CD14-positive monocyte (primary cell): Measurements from ENCODE around the gene TSPAN18. TPM values are rescaled to one million over a fixed set of nuclear protein-coding genes. Genes with fewer than 3 reads are reported as not detected.

Source experiments
- DNase-seq, 3 donors: peaks; one replicate each; pipeline ENCODE4 v3.0.0-alpha.2; 2011 to 2022
- H2AFZ ChIP-seq: 2 replicates; pipeline ENCODE4 v1.6.0; 2012; ENCODE audit warnings: mild to moderate bottlenecking, low read depth, low read length, inconsistent platforms; ENCODE audit not compliant: insufficient read depth, poor library complexity, severe bottlenecking
- H3K27ac ChIP-seq, 2 donors: 1 replicate in 1 of 2; 2 replicates in 1 of 2; pipeline ENCODE4 v1.5.1; 2012 to 2013; ENCODE audit warnings: low read length in 2 of 2, control low read depth in 1 of 2, inconsistent platforms in 1 of 2, low read depth in 1 of 2, mild to moderate bottlenecking in 1 of 2
- H3K27me3 ChIP-seq, 2 donors: one replicate each; pipeline versions ENCODE4 v1.6.0 to v1.6.1; 2011 to 2013; ENCODE audit warnings: low read length in 2 of 2; ENCODE audit not compliant: control insufficient read depth in 2 of 2, insufficient read depth in 2 of 2
- H3K36me3 ChIP-seq, 2 donors: replicated peaks in 1 of 2; 1 replicate in 1 of 2; 2 replicates in 1 of 2; pipeline versions ENCODE4 v1.5.1 to v1.6.1; 2012 to 2013; ENCODE audit warnings: low read length in 2 of 2, control low read depth in 1 of 2, inconsistent platforms in 1 of 2, mild to moderate bottlenecking in 1 of 2; ENCODE audit not compliant: insufficient read depth in 2 of 2, control insufficient read depth in 1 of 2
- H3K4me1 ChIP-seq, 2 donors: 1 replicate in 1 of 2; 2 replicates in 1 of 2; pipeline versions ENCODE4 v1.5.1 to v1.6.1; 2012 to 2013; ENCODE audit warnings: low read length in 2 of 2, control low read depth in 1 of 2, inconsistent platforms in 1 of 2, mild to moderate bottlenecking in 1 of 2, moderate library complexity in 1 of 2; ENCODE audit not compliant: insufficient read depth in 2 of 2, control insufficient read depth in 1 of 2
- H3K4me2 ChIP-seq: replicated peaks from 2 replicates; pipeline ENCODE3; 2012; ENCODE audit warnings: low read length, moderate library complexity, mild to moderate bottlenecking; ENCODE audit not compliant: poor library complexity, severe bottlenecking; ENCODE audit errors: extremely low read depth
- H3K4me3 ChIP-seq, 3 experiments: fragments of 200-600 bp in 1 of 3; sonication (generic) in 1 of 3; replicated peaks in 1 of 3; 1 replicate in 2 of 3; 2 replicates in 1 of 3; pipeline ENCODE4 v1.5.1; 2011 to 2013; ENCODE audit warnings: low read length in 3 of 3, mild to moderate bottlenecking in 3 of 3, control low read depth in 2 of 3, low read depth in 2 of 3, inconsistent platforms in 1 of 3, moderate library complexity in 1 of 3
- H3K79me2 ChIP-seq: 2 replicates; pipeline ENCODE4 v1.6.0; 2012; ENCODE audit warnings: mild to moderate bottlenecking, control low read depth, inconsistent platforms, low read length, moderate library complexity; ENCODE audit not compliant: insufficient read depth
- H3K9ac ChIP-seq: 2 replicates; pipeline ENCODE4 v1.6.0; 2017; ENCODE audit warnings: low read length, mild to moderate bottlenecking; ENCODE audit not compliant: insufficient read depth, poor library complexity, severe bottlenecking
- H3K9me3 ChIP-seq, 2 donors: replicated peaks in 1 of 2; 1 replicate in 1 of 2; 2 replicates in 1 of 2; pipeline versions ENCODE4 v1.5.1 to v1.6.1; 2012 to 2013; ENCODE audit warnings: low read length in 2 of 2, control low read depth in 1 of 2; ENCODE audit not compliant: control insufficient read depth in 1 of 2, insufficient read depth in 1 of 2
- H4K20me1 ChIP-seq: 2 replicates; pipeline ENCODE4 v1.6.0; 2012; ENCODE audit warnings: mild to moderate bottlenecking, low read length, control low read depth, moderate library complexity; ENCODE audit not compliant: insufficient read depth
- H3K27ac Mint-ChIP-seq, 7 donors: one replicate each; pipeline ENCODE4 v1.8.0; 2020; ENCODE audit warnings: mild to moderate bottlenecking in 7 of 7, mixed read lengths in 7 of 7, moderate library complexity in 6 of 7, inconsistent platforms in 2 of 7
- H3K27me3 Mint-ChIP-seq, 3 donors: one replicate each; pipeline ENCODE4 v1.8.0; 2021 to 2022; ENCODE audit warnings: low read depth in 3 of 3, mild to moderate bottlenecking in 3 of 3, mixed read lengths in 3 of 3, moderate library complexity in 3 of 3, inconsistent platforms in 1 of 3
- H3K36me3 Mint-ChIP-seq, 2 donors: one replicate each; pipeline ENCODE4 v1.8.0; 2020; ENCODE audit warnings: mixed read lengths in 2 of 2, inconsistent platforms in 1 of 2, mild to moderate bottlenecking in 1 of 2
- H3K4me1 Mint-ChIP-seq: one replicate; pipeline ENCODE4 v1.8.0; 2020; ENCODE audit warnings: mild to moderate bottlenecking, mixed read lengths
- H3K4me3 Mint-ChIP-seq, 2 donors: one replicate each; pipeline ENCODE4 v1.8.0; 2020; ENCODE audit warnings: mild to moderate bottlenecking in 2 of 2, mixed read lengths in 2 of 2, moderate library complexity in 1 of 2
- H3K9me3 Mint-ChIP-seq, 7 donors: one replicate each; pipeline ENCODE4 v1.8.0; 2020 to 2022; ENCODE audit warnings: mixed read lengths in 7 of 7, mild to moderate bottlenecking in 6 of 7, moderate library complexity in 6 of 7, inconsistent platforms in 2 of 7
- CTCF ChIP-seq: fragments of 200-600 bp; IDR thresholded peaks from one replicate; pipeline ENCODE4 v1.8.0; 2022; ENCODE audit warnings: antibody characterized with exemption, mild to moderate bottlenecking
- WGBS: methylation state at CpG from one replicate; pipeline ENCODE4 v1.1.5; 2013; ENCODE audit warnings: missing lambda C conversion rate; ENCODE audit not compliant: insufficient coverage; 5-methylcytosine and 5-hydroxymethylcytosine counted together
- intact Hi-C, 2 donors: fragments of 100-400 bp; cut with micrococcal nuclease; formaldehyde crosslinking; loops; one replicate each; pipeline versions ENCODE4 v1.15.0 to v1.15.1; 2023
- polyA plus RNA-seq, 3 donors: library from polyadenylated mRNA; depleted of rRNA in 1 of 3; unstranded in 2 of 3; stranded (reverse) in 1 of 3; fragments of 300-500 nt in 2 of 3; fragments of >200 nt in 1 of 3; fragmentation: Illumina TruSeq in 2 of 3; gene quantifications; 1 replicate in 2 of 3; 2 replicates in 1 of 3; pipeline ENCODE4 v1.2.3, GENCODE V29; 2012 to 2021

Gene TSPAN18
- polyA plus RNA-seq, 3 donors: not detected

- Mint-ChIP-seq H3K36me3 (no peaks in the 10 kb centered on the region), H3K4me3 (no peak overlapping the region), H3K27ac (peak overlapping the region in 1 of 7 donors; percentile 54), H3K27me3 (peaks cover 5 to 24% (median 10%) of the 10 kb centered on the region in 3 donors), H3K4me1 (no peaks in the 10 kb centered on the region), H3K9me3 (no peaks in the 10 kb centered on the region)
- H3K4me3 ChIP-seq: no peak overlapping the region
- no peaks in the 10 kb centered on the region for H4K20me1 ChIP-seq
- no peak overlapping the region for H3K9ac ChIP-seq
- H2AFZ ChIP-seq: no peak overlapping the region
- no peak overlapping the region for H3K4me2 ChIP-seq
- H3K9me3 ChIP-seq: no peaks in the 10 kb centered on the region
- no peak for TF ChIP-seq CTCF
- H3K27ac ChIP-seq: no peak overlapping the region
- 100% methylated on average over 1 of the region's 3 CpGs for WGBS
- no peak for DNase-seq
- peaks cover 0 to 2% of the 10 kb centered on the region in 2 donors for H3K27me3 ChIP-seq
- no peaks in the 10 kb centered on the region for H3K36me3 ChIP-seq
- intact Hi-C loops: no loop called here
- no peaks in the 10 kb centered on the region for H3K4me1 ChIP-seq
- H3K79me2 ChIP-seq: no peaks in the 10 kb centered on the region
Measured at GRCh38 chr11:44887636-44888035, 160.9 kb downstream of the TSPAN18 start.

- Histone ChIP-seq H3K9me3 (no peaks in the 10 kb centered on the region), H3K4me2 (no peak overlapping the region), H3K4me3 (no peak overlapping the region), H4K20me1 (no peaks in the 10 kb centered on the region), H2AFZ (no peak overlapping the region), H3K36me3 (no peaks in the 10 kb centered on the region), H3K4me1 (no peaks in the 10 kb centered on the region), H3K27ac (no peak overlapping the region), H3K79me2 (no peaks in the 10 kb centered on the region), H3K27me3 (no peaks in the 10 kb centered on the region), H3K9ac (no peak overlapping the region)
- H3K9me3 Mint-ChIP-seq: no peaks in the 10 kb centered on the region
- H3K27me3 Mint-ChIP-seq: peaks cover 3 to 21% (median 9%) of the 10 kb centered on the region in 3 donors
- H3K4me1 Mint-ChIP-seq: no peaks in the 10 kb centered on the region
- DNase-seq: no peak
- intact Hi-C loops: no loop called here
- H3K27ac Mint-ChIP-seq: no peak overlapping the region
- no peaks in the 10 kb centered on the region for H3K36me3 Mint-ChIP-seq
- 80% methylated on average over 1 of the region's 1 CpG for WGBS
- TF ChIP-seq CTCF: no peak
- no peak overlapping the region for H3K4me3 Mint-ChIP-seq
Measured at GRCh38 chr11:44889266-44889665, 162.5 kb downstream of the TSPAN18 start.
